Neutrophil (primary cell): Measurements from ENCODE around the gene ZNF331.
A peak's percentile ranks its signal among the peaks of the same experiment; 100 is the strongest.
"Not testable (repeated sequence)": the region's sequence is repeated elsewhere in the genome, so short reads cannot be mapped to it uniquely, and the experiment has no call there.

ENCODE experiments used
- H3K27ac ChIP-seq: fragments of 200-600 bp; sonication (generic); 2 replicates; pipeline ENCODE4 v1.5.1; 2016; ENCODE audit warnings: mild to moderate bottlenecking, moderate library complexity
- H3K27me3 ChIP-seq: fragments of 200-600 bp; sonication (generic); 2 replicates; pipeline ENCODE4 v1.6.0; 2016; ENCODE audit warnings: mild to moderate bottlenecking
- H3K36me3 ChIP-seq: fragments of 200-600 bp; sonication (generic); 2 replicates; pipeline ENCODE4 v1.5.1; 2017
- H3K4me1 ChIP-seq, 2 experiments: fragments of 200-600 bp in 1 of 2; sonication (generic) in 1 of 2; 1 replicate in 1 of 2; 2 replicates in 1 of 2; pipeline versions ENCODE4 v1.5.1 to v1.6.1; 2013 to 2016; ENCODE audit warnings: low read depth in 1 of 2, low read length in 1 of 2, mild to moderate bottlenecking in 1 of 2, moderate library complexity in 1 of 2; ENCODE audit not compliant: control insufficient read depth in 1 of 2, insufficient read depth in 1 of 2
- H3K4me3 ChIP-seq, 2 experiments: fragments of 200-600 bp in 1 of 2; sonication (generic) in 1 of 2; 1 replicate in 1 of 2; 2 replicates in 1 of 2; pipeline ENCODE4 v1.5.1; 2013 to 2016; ENCODE audit warnings: low read depth in 1 of 2, low read length in 1 of 2, mild to moderate bottlenecking in 1 of 2, moderate library complexity in 1 of 2
- H3K9me3 ChIP-seq: fragments of 200-600 bp; sonication (generic); 2 replicates; pipeline ENCODE4 v1.5.1; 2016
- CTCF ChIP-seq: fragments of 200-600 bp; sonication (generic); IDR thresholded peaks from 2 replicates; pipeline ENCODE4 v1.5.1; 2016; ENCODE audit warnings: antibody characterized with exemption

Gene ZNF331

GRCh38 chr19:53537521-53538377 lies at the start of gene ZNF331:
ZNF331 (plus strand) TSS chr19:53538145; CDS start chr19:53569377, 31,232 bp downstream.
- Histone ChIP-seq H3K4me3 (peak within 1 kb of the TSS; percentile 53 to 59), H3K9me3 (no peaks in the 10 kb centered on the region), H3K27ac (no peak within 1 kb of the TSS), H3K36me3 (no peaks in the 10 kb centered on the region), H3K27me3 (peaks cover 8% of the 10 kb centered on the region), H3K4me1 (peaks cover 0 to 10% of the 10 kb centered on the region in 2 experiments)
- no peak for TF ChIP-seq CTCF

- H3K27ac ChIP-seq, result no peak overlapping the region
- peaks cover 46% of the 10 kb centered on the region for H3K9me3 ChIP-seq
- H3K4me3 ChIP-seq, result no peak overlapping the region
- no peaks in the 10 kb centered on the region for H3K27me3 ChIP-seq
- no peaks in the 10 kb centered on the region for H3K4me1 ChIP-seq
- no peak for TF ChIP-seq CTCF
- H3K36me3 ChIP-seq, result peaks cover 3% of the 10 kb centered on the region
Observed at GRCh38 chr19:53492153-53492552, 45.8 kb upstream of the ZNF331 start.

GRCh38 chr19:53497311-53498023 lies 40.5 kb upstream of the ZNF331 start:
- not testable (repeated sequence) for H3K36me3 ChIP-seq, H3K4me3 ChIP-seq, H3K4me1 ChIP-seq, H3K27ac ChIP-seq, H3K27me3 ChIP-seq
- H3K9me3 ChIP-seq, result peaks cover 10% of the 10 kb centered on the region

- not testable (repeated sequence) for H3K4me1 ChIP-seq, H3K4me3 ChIP-seq, H3K27me3 ChIP-seq, H3K27ac ChIP-seq, H3K36me3 ChIP-seq, H3K9me3 ChIP-seq
Observed at GRCh38 chr19:53498024-53498395, 39.9 kb upstream of the ZNF331 start.

- H3K9me3 ChIP-seq, H3K36me3 ChIP-seq, H3K27ac ChIP-seq, H3K4me1 ChIP-seq, H3K4me3 ChIP-seq: not testable (repeated sequence)
- H3K27me3 ChIP-seq, result peaks cover 15% of the 10 kb centered on the region
Observed at GRCh38 chr19:53503151-53503550, 34.8 kb upstream of the ZNF331 start.

GRCh38 chr19:53503671-53504364 lies 34.1 kb upstream of the ZNF331 start:
- H3K9me3 ChIP-seq, H3K4me3 ChIP-seq, H3K27ac ChIP-seq, H3K4me1 ChIP-seq, H3K36me3 ChIP-seq: not testable (repeated sequence)
- H3K27me3 ChIP-seq, result peaks cover 15% of the 10 kb centered on the region

GRCh38 chr19:53504365-53504703 lies 33.6 kb upstream of the ZNF331 start:
- H3K27ac ChIP-seq, H3K9me3 ChIP-seq, H3K36me3 ChIP-seq, H3K4me3 ChIP-seq, H3K4me1 ChIP-seq: not testable (repeated sequence)
- peaks cover 15% of the 10 kb centered on the region for H3K27me3 ChIP-seq

GRCh38 chr19:53504885-53505284 lies 33.1 kb upstream of the ZNF331 start:
- TF ChIP-seq CTCF, result no peak
- H3K9me3 ChIP-seq, result no peaks in the 10 kb centered on the region
- H3K27ac ChIP-seq, result no peak overlapping the region
- peaks cover 15% of the 10 kb centered on the region for H3K27me3 ChIP-seq
- no peak overlapping the region for H3K4me3 ChIP-seq
- H3K4me1 ChIP-seq, result no peaks in the 10 kb centered on the region
- H3K36me3 ChIP-seq, result no peaks in the 10 kb centered on the region
